ENCODE results near the gene ZFR2.

GRCh38 chr19:3852614-3853254, 16.1 kb downstream of the ZFR2 start:
- TF ChIP-seq EZH2 (IDR thresholded peaks at IDR 0.05; ENCODE audit: insufficient read depth, poor library complexity, severe bottlenecking) = no peak
- TF ChIP-seq EZH2phosphoT487 (IDR thresholded peaks at IDR 0.05; ENCODE audit: insufficient read depth, low read depth) = no peak

All from GM23248 (cell line).